GM12878 (cell line): ENCODE data around the gene TCEAL9. TPM values are rescaled to one million over a fixed set of nuclear protein-coding genes. Genes with fewer than 3 reads are reported as not detected.

Experiments used
- ATAC-seq: fragments of 200-7000 bp; cut with Tn5 transposase; 3 replicates; pipeline ENCODE4 v1.9.1; 2020; ENCODE audit warnings: mild to moderate bottlenecking, moderate library complexity
- BruUV-seq: library from RNA; stranded (reverse); fragments of 400-500 nt; replicated peaks from 2 replicates; lab custom pipeline; 2021; lab: Mats Ljungman, UMichigan
- CTCF ChIA-PET: fragments of 300-600 bp; sonication (Branson Sonifier 250); formaldehyde crosslinking; extraction: SDS; loops from one replicate; lab custom pipeline; 2021; ENCODE audit warnings: inconsistent platforms; lab: Yijun Ruan, JAX
- POLR2A ChIA-PET: fragments of 350-600 bp; formaldehyde crosslinking; extraction: SDS; loops from one replicate; lab custom pipeline; 2021; ENCODE audit warnings: inconsistent platforms; lab: Charles Lee
- RAD21 ChIA-PET: fragments of 300-600 bp; sonication (Branson Sonifier 250); formaldehyde crosslinking; loops from one replicate; lab custom pipeline; 2023; ENCODE audit warnings: antibody characterized with exemption; ENCODE audit not compliant: unreplicated experiment; lab: Charles Lee
- SMC1A ChIA-PET: fragments of 300-600 bp; sonication (Branson Sonifier 250); formaldehyde crosslinking; loops from one replicate; lab custom pipeline; 2023; ENCODE audit not compliant: unreplicated experiment, uncharacterized antibody; lab: Charles Lee
- DNase-seq: peaks from one replicate; pipeline ENCODE4 v3.0.0-alpha.2; 2011; ENCODE audit warnings: low read depth, low spot score
- FAIRE-seq: peaks from 3 replicates; lab custom pipeline; 2011; peaks lifted over from hg19 to GRCh38; lab: Jason Lieb, UNC
- H2AFZ ChIP-seq: 2 replicates; pipeline ENCODE4 v1.6.0; 2011; ENCODE audit warnings: low read depth, low read length, control low read depth; ENCODE audit not compliant: control insufficient read depth
- H3K27ac ChIP-seq: 2 replicates; pipeline ENCODE4 v1.5.1; 2011; ENCODE audit warnings: control low read depth; ENCODE audit not compliant: control insufficient read depth, insufficient read depth
- H3K27me3 ChIP-seq, 2 experiments: replicated peaks in 1 of 2; 2 replicates each; pipeline versions ENCODE4 v1.6.0 to v1.6.1; 2011; ENCODE audit warnings: low read length in 1 of 2; ENCODE audit not compliant: control insufficient read depth in 2 of 2, insufficient read depth in 2 of 2
- H3K36me3 ChIP-seq, 2 experiments: 2 replicates each; pipeline ENCODE4 v1.5.1; 2011; ENCODE audit warnings: low read length in 1 of 2; ENCODE audit not compliant: control insufficient read depth in 2 of 2, insufficient read depth in 2 of 2
- H3K4me1 ChIP-seq: 2 replicates; pipeline ENCODE4 v1.6.1; 2011; ENCODE audit warnings: mild to moderate bottlenecking, low read length, moderate library complexity, mixed read lengths; ENCODE audit not compliant: control insufficient read depth, insufficient read depth
- H3K4me2 ChIP-seq: 2 replicates; pipeline ENCODE4 v1.6.0; 2011; ENCODE audit warnings: control low read depth; ENCODE audit not compliant: control insufficient read depth, insufficient read depth
- H3K4me3 ChIP-seq: fragments of 200-600 bp; sonication (generic); 2 replicates; pipeline ENCODE4 v1.5.1; 2016
- H3K79me2 ChIP-seq: 2 replicates; pipeline ENCODE4 v1.6.0; 2011; ENCODE audit warnings: low read length; ENCODE audit not compliant: control insufficient read depth, insufficient read depth
- H3K9ac ChIP-seq: 2 replicates; pipeline ENCODE4 v1.8.0; 2011; ENCODE audit warnings: low read length, control low read depth, mixed read lengths; ENCODE audit not compliant: control insufficient read depth, insufficient read depth
- H3K9me3 ChIP-seq: replicated peaks from 3 replicates; pipeline ENCODE4 v1.5.1; 2011; ENCODE audit warnings: mild to moderate bottlenecking, low read length; ENCODE audit not compliant: control insufficient read depth, insufficient read depth
- H4K20me1 ChIP-seq: 2 replicates; pipeline ENCODE4 v1.6.0; 2011; ENCODE audit not compliant: control insufficient read depth, insufficient read depth
- ETV6 ChIP-seq, 2 experiments: fragments of 450-650 bp in 1 of 2; IDR thresholded peaks in 1 of 2; conservative IDR thresholded peaks in 1 of 2; 2 replicates each; pipeline ENCODE4 v1.6.1; 2014; ENCODE audit warnings: antibody characterized with exemption in 1 of 2, borderline replicate concordance in 1 of 2, low read depth in 1 of 2, mild to moderate bottlenecking in 1 of 2, moderate library complexity in 1 of 2
- PAX5 ChIP-seq: IDR thresholded peaks from 2 replicates; pipeline ENCODE4 v1.6.1; 2011; ENCODE audit warnings: low read depth, low read length, borderline replicate concordance
- PBX3 ChIP-seq: IDR thresholded peaks from 2 replicates; pipeline ENCODE4 v1.6.1; 2011; ENCODE audit warnings: mild to moderate bottlenecking, low read depth, low read length, moderate library complexity; ENCODE audit not compliant: insufficient replicate concordance
- ZNF687 ChIP-seq: fragments of 450-650 bp; IDR thresholded peaks from 2 replicates; pipeline ENCODE4 v1.6.1; 2017; ENCODE audit warnings: mild to moderate bottlenecking, moderate library complexity
- WGBS: methylation state at CpG from one replicate; pipeline ENCODE4 v1.1.6; 2016; ENCODE audit warnings: low lambda C conversion rate; ENCODE audit not compliant: insufficient replicate concordance, insufficient coverage; ENCODE audit errors: missing lambda C conversion rate; 5-methylcytosine and 5-hydroxymethylcytosine counted together
- in situ Hi-C: fragments of 300-500 bp; cut with MboI; formaldehyde crosslinking; loops from 9 replicates; pipeline ENCODE4 v1.14.3; 2018; ENCODE audit warnings: mixed read lengths
- intact Hi-C: fragments of 100-400 bp; cut with micrococcal nuclease; formaldehyde crosslinking; loops from one replicate; pipeline ENCODE4 v1.14.2; 2022; ENCODE audit not compliant: unreplicated experiment
- polyA plus RNA-seq, 11 experiments: library from polyadenylated mRNA; depleted of rRNA in 4 of 11; unstranded in 6 of 11; stranded (reverse) in 5 of 11; fragments of >200 nt; fragmentation: Nextera tagmentation in 4 of 11; fragmentation: Illumina TruSeq in 1 of 11; extraction: Ambion mirVana in 4 of 11; extraction: Trizol in 1 of 11; gene quantifications; 1 replicate in 1 of 11; 2 replicates in 10 of 11; pipeline versions ENCODE4 v1.2.1 to v1.2.3, GENCODE V29; 2011 to 2016; ENCODE audit warnings: inconsistent platforms in 2 of 11, missing spikeins in 2 of 11, low read depth in 1 of 11
- total RNA-seq, 4 experiments: library from RNA; depleted of rRNA in 3 of 4; stranded (reverse); fragments of >200 nt in 3 of 4; fragmentation: Illumina TruSeq in 1 of 4; extraction: Trizol in 1 of 4; gene quantifications; 2 replicates each; pipeline versions ENCODE4 v1.2.1 to v1.2.3, GENCODE V29; 2013 to 2021

Gene TCEAL9
- total and polyA plus RNA-seq, 10 of the 15 experiments (the other 5 are each of a cell fraction or from before 2014, with no cell fraction given): 0.39 to 2.5 (median 0.90) TPM

GRCh38 chrX:103406256-103406655 is 50.0 kb downstream of the TCEAL9 start:
- FAIRE-seq (no peak), DNase-seq (no peak), ATAC-seq (no peak)
- H4K20me1 ChIP-seq: no peaks in the 10 kb centered on the region
- no peak overlapping the region for H3K4me2 ChIP-seq
- RAD21 ChIA-PET: no interaction called here
- H3K27me3 ChIP-seq: no peaks in the 10 kb centered on the region
- no peaks in the 10 kb centered on the region for H3K36me3 ChIP-seq
- H3K4me3 ChIP-seq: no peak overlapping the region
- H3K27ac ChIP-seq: no peak overlapping the region
- CTCF ChIA-PET: no interaction called here
- SMC1A ChIA-PET: no interaction called here
- intact Hi-C loops (no loop called here), in situ Hi-C loops (no loop called here)
- no peak overlapping the region for H2AFZ ChIP-seq
- BruUV-seq: no TSS peak
- POLR2A ChIA-PET: no interaction called here
- no peak overlapping the region for H3K9ac ChIP-seq
- TF ChIP-seq ETV6 (conservative IDR thresholded peaks at IDR 0.05 in 1 of 2, IDR thresholded peaks at IDR 0.05 in 1 of 2; ENCODE audit: borderline replicate concordance in 1 of 2, low read depth in 1 of 2) (no peak), ZNF687 (no peak), PAX5 (no peak), PBX3 (no peak)
- H3K79me2 ChIP-seq: no peaks in the 10 kb centered on the region
- no peaks in the 10 kb centered on the region for H3K9me3 ChIP-seq
- 38% methylated on average over 1 of the region's 1 CpG for WGBS
- no peaks in the 10 kb centered on the region for H3K4me1 ChIP-seq
